HUES48 (cell line): Measurements from ENCODE around the gene SMURF1.

ENCODE experiments used
- H3K27ac ChIP-seq: one replicate; pipeline ENCODE4 v1.7.0; 2013; ENCODE audit warnings: low read depth, low read length, inconsistent platforms
- H3K27me3 ChIP-seq: 2 replicates; pipeline ENCODE4 v1.6.1; 2013; ENCODE audit warnings: mild to moderate bottlenecking, low read length; ENCODE audit not compliant: control insufficient read depth, insufficient read depth
- H3K36me3 ChIP-seq: 2 replicates; pipeline ENCODE4 v1.6.1; 2013; ENCODE audit warnings: low read length; ENCODE audit not compliant: control insufficient read depth, insufficient read depth
- H3K4me1 ChIP-seq: 2 replicates; pipeline ENCODE4 v1.6.1; 2013; ENCODE audit warnings: mild to moderate bottlenecking, low read length; ENCODE audit not compliant: control insufficient read depth, insufficient read depth
- H3K4me3 ChIP-seq: 2 replicates; pipeline ENCODE4 v1.5.1; 2013; ENCODE audit warnings: mild to moderate bottlenecking, low read depth, low read length
- H3K9ac ChIP-seq: 2 replicates; pipeline ENCODE4 v1.6.1; 2013; ENCODE audit warnings: mild to moderate bottlenecking, low read depth, low read length, moderate library complexity
- H3K9me3 ChIP-seq: 2 replicates; pipeline ENCODE4 v1.6.1; 2013; ENCODE audit warnings: low read length; ENCODE audit not compliant: control insufficient read depth, insufficient read depth

The SMURF1 gene

DNA sequence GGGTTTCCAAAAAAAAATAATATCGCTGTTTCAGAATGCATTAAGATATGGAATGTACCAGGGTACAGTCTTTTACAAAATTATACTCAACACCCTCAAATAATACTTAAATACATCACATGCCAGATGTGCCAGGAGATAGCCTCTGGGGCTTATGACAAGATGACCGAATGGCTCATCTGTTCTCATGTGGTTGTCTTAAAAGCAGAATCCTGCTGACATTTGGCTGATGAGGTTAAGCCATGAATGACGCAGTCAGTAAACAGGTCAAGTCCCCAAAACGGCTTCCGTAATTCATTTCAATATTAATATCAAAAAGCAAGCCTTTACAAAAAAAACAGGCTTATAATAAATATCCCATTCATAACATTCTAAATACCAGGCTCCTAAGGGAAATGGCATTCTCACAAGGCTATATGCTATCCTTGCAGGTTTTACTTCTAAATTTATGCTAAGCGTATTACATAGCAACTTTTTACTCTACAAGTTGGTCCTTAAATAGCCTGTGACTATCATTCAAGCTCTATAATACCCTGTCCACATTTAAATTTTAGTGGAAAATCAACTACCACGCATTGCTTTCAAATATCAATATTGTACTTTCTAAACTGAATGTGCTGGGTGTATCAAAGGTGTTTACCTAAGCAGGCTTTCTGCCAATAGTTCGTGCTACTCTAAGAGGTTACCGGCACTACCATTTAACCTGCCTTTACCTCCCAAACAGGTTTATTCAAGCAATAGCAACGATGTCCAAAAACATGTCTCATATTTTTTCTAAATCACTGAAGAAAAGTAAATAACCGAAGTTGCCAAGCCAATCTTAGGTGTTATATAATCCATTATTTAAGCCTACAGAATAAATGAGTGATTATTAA, 15.6 kb downstream of the SMURF1 start:
- H3K27me3 ChIP-seq = no peaks in the 10 kb centered on the region
- no peak overlapping the region for H3K27ac ChIP-seq
- no peak overlapping the region for H3K4me3 ChIP-seq
- no peaks in the 10 kb centered on the region for H3K36me3 ChIP-seq
- no peaks in the 10 kb centered on the region for H3K9me3 ChIP-seq
- H3K9ac ChIP-seq = no peak overlapping the region
- H3K4me1 ChIP-seq = peaks cover 18% of the 10 kb centered on the region

DNA sequence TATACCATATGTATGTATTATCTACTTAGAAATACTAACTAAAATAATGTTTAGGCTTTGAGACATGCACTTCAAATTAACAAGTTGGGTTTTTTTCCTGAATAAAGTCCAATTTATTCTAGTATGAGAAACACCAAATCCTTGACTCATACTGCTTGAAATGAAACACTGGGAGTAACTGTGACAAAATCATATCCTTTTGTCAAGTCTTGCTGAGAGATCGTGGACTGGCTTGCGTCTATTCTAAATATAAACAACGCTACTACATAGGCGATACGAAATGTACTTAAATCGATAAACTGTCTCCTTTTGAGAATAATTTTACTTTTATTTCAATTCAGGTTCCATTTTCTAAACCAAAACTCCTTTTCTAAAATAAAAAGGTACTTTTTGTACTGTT, 16.3 kb downstream of the SMURF1 start:
- Histone ChIP-seq H3K9me3 (no peaks in the 10 kb centered on the region), H3K4me3 (no peak overlapping the region), H3K27me3 (no peaks in the 10 kb centered on the region), H3K9ac (no peak overlapping the region), H3K4me1 (peaks cover 17% of the 10 kb centered on the region), H3K36me3 (no peaks in the 10 kb centered on the region), H3K27ac (no peak overlapping the region)

DNA sequence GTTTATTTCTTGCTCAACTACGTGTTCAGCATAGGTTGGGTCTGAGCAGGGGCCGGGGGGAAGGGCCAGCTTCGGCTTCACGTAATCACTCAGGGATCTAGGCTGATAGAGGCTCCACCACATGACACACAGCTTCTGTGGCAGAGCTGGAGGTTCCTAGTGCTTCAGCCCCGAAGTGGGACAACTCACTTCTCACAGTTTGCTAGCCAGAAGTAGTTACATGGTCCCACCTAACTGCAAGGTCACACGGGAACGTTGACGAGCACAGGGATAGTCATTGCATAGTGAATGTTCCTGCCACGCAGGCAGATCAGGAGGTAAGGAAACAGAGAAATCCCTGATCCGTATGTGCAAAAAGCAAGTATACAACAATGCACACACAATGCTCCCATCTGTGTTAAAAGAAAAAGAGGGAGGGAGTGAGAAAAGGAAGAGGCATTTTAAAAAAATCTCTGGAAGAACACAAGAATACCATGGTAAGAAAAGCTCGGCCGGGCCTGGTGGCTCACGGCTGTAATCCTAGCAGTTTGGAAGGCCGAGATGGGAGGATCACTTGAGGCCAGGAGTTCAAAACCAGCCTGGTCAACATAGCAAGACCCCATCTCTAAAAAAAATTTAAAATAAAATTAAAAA, 16.9 kb downstream of the SMURF1 start:
- H3K4me3 ChIP-seq = no peak overlapping the region
- H3K27ac ChIP-seq = peak overlapping the region; percentile 26
- no peaks in the 10 kb centered on the region for H3K9me3 ChIP-seq
- H3K36me3 ChIP-seq = no peaks in the 10 kb centered on the region
- peaks cover 12% of the 10 kb centered on the region for H3K4me1 ChIP-seq
- no peak overlapping the region for H3K9ac ChIP-seq
- H3K27me3 ChIP-seq = no peaks in the 10 kb centered on the region

DNA sequence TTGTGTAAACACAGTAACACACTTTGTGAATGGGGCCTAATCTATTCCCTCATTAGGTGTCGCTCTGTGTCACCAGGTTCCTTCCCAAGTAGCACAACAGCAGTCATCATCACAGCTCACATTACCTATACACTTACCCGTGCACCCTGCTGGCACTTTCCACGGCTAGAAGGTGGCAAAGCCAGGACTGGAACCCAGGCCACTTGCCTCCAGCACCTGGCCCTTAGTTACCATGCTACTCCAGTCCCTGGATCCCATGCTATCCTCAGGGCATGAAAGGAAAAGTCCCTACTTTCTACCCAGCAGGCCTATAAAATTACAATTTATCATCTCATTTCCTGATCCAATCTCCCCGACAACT, 18.4 kb downstream of the SMURF1 start:
- peaks cover 9% of the 10 kb centered on the region for H3K4me1 ChIP-seq
- H3K27ac ChIP-seq = no peak overlapping the region
- no peak overlapping the region for H3K9ac ChIP-seq
- no peak overlapping the region for H3K4me3 ChIP-seq
- no peaks in the 10 kb centered on the region for H3K27me3 ChIP-seq
- H3K9me3 ChIP-seq = no peaks in the 10 kb centered on the region
- no peaks in the 10 kb centered on the region for H3K36me3 ChIP-seq

DNA sequence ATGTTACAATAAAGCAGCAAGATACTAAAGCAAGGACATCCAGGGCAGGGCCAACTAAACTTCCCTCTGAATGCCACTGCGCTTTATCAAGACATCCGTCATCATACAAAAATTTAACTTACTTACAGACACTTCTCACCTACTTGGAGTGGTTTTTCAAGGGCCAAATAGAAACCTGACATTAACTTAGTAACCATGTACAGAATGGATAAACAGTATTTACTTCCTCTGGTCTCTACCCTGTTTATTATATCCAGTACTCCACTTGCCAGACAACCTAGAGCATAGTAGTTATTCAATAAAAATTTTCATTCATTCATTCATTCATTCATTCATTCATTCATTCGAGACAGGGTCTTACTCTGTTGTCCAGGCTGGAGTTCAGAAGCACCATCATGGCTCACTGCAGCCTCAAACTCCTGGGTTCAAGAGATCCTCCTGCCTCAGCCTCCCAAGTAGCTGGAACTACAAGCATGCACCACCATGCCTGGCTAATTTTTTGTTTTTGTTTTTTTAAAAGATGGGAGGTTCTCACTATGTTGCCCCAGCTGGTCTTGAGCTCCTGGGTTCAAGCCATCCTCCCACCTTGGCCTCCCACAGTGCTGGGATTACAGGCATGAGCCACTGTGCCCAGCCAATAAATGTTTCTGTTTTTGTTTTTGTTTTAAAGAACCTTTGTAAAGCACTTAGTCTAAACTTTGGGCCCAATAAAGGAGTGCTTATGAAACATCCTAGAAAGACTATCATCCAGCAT, 19.0 kb downstream of the SMURF1 start:
- Histone ChIP-seq H3K4me1 (peaks cover 9% of the 10 kb centered on the region), H3K27me3 (no peaks in the 10 kb centered on the region), H3K4me3 (no peak overlapping the region), H3K36me3 (no peaks in the 10 kb centered on the region), H3K27ac (no peak overlapping the region), H3K9me3 (0 out of 2 replicates have a peak, but pooled peaks cover 2% of the 10 kb centered on the region), H3K9ac (no peak overlapping the region)

DNA sequence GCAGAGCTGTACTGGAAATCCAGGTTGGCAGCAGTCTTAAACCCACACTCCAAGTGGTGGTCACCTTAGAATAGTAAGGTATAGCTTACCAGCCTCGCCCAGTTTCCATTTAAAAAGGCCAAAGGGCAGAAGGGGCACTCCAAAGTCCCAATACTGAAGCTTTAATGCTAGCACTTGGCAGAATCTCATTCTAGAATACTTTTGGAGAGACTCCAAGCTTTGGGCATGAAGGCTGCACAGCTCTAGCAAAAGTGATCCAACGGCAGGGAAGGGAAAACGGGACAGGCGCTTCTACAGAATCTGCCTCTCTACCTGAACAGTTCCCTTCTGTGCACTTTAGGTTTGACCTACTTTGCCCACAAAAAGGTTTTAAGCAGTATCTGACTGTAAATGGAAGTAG, 19.7 kb downstream of the SMURF1 start:
- no peak overlapping the region for H3K4me3 ChIP-seq
- 0 out of 2 replicates have a peak, but pooled peaks cover 2% of the 10 kb centered on the region for H3K9me3 ChIP-seq
- no peak overlapping the region for H3K27ac ChIP-seq
- H3K9ac ChIP-seq = no peak overlapping the region
- peaks cover 9% of the 10 kb centered on the region for H3K4me1 ChIP-seq
- no peaks in the 10 kb centered on the region for H3K27me3 ChIP-seq
- no peaks in the 10 kb centered on the region for H3K36me3 ChIP-seq

DNA sequence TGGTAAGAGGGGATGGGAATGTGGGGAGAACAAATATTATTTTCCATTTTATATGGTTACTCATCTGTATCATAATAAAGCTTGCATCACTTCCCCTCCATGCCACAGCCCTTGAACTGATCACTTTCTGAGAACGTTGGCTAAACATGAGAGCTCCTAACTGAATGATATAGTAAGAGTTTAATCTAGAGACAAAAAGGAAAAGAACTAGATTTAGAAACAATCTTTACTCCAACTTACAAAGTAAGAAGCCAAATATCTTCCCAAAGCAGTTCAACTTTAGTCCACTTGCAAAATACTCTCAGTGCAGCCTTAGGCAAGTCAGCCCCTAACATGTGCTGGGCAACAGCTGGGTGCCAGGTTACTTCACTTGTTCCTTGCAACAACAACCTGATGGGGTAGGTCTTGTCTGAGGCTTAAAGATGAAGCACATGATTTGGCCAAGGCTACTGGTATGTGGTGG, 20.3 kb downstream of the SMURF1 start:
- Histone ChIP-seq H3K9me3 (0 out of 2 replicates have a peak, but pooled peaks cover 2% of the 10 kb centered on the region), H3K4me1 (peaks cover 9% of the 10 kb centered on the region), H3K27ac (no peak overlapping the region), H3K9ac (no peak overlapping the region), H3K4me3 (no peak overlapping the region), H3K36me3 (no peaks in the 10 kb centered on the region), H3K27me3 (no peaks in the 10 kb centered on the region)

DNA sequence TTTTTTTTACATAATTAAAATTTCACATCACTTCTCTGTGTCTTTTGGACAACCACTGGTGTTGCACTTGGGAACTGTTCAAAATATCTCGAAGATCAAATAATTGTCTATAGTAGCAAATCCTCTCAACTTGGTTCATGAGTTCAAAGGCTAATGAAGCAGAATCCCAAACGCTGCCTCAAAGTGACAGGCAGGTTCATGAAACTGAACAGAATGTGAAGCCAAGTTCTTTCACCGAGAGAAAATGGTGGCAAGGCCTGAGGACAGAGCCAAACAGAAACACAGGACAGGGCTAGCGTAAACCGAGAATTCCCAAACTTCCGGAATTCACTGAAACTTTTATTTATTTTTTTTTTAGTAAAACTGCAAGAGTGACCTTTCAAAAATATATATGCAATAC, 21.1 kb downstream of the SMURF1 start:
- H3K27me3 ChIP-seq = no peaks in the 10 kb centered on the region
- 0 out of 2 replicates have a peak, but pooled peaks cover 2% of the 10 kb centered on the region for H3K9me3 ChIP-seq
- H3K4me3 ChIP-seq = no peak overlapping the region
- no peaks in the 10 kb centered on the region for H3K36me3 ChIP-seq
- H3K27ac ChIP-seq = no peak overlapping the region
- H3K4me1 ChIP-seq = peaks cover 4% of the 10 kb centered on the region; the same call in 1 of the 2 replicates
- H3K9ac ChIP-seq = no peak overlapping the region

DNA sequence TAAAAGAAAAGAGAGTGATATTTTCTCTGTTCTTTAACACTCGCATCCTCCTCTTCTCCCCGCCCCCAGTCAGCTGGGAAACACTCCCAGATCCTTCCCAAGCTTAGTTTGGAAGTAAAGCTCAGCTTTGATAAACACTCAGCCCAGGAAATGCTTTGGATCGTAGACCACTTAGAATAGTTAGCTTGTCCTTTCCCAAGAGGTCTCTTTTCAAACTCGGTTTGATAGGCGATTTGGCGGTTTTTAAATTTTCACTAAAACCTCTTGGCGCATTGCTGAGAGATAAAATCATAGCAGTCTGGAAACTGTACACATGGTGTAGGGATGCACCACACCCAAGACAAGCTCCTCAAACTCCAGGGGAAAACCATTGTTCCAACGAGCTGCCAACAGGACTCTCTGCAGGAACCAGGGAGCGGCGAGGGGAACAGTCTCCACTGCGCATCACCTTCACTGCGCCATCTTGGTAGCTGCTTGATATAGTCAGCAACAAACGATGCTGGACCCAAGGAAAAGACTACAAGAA, 22.3 kb downstream of the SMURF1 start:
- Histone ChIP-seq H3K36me3 (no peaks in the 10 kb centered on the region), H3K9ac (no peak overlapping the region), H3K27me3 (no peaks in the 10 kb centered on the region), H3K27ac (no peak overlapping the region), H3K4me3 (no peak overlapping the region), H3K4me1 (no peaks in the 10 kb centered on the region), H3K9me3 (0 out of 2 replicates have a peak, but pooled peaks cover 2% of the 10 kb centered on the region)

DNA sequence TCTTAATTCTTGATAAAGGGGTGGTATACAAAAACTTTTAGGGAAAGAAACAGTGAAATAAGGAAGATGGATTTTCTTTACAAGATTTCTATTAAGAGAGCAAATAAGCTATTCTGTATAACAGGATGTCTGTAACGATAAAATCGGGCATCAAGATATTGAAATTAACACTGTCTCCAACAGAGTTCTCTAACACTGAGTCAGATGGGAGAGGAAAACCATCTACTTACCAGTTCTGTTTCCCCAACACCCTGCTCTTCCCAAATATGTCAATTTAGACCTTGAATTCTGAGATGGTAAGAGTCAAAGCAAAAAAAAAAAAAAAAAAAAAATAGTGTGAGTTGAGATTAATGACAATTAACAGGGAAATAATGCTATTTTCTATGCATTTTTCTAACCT, 23.0 kb downstream of the SMURF1 start:
- Histone ChIP-seq H3K4me3 (no peak overlapping the region), H3K27ac (no peak overlapping the region), H3K9me3 (0 out of 2 replicates have a peak, but pooled peaks cover 2% of the 10 kb centered on the region), H3K36me3 (no peaks in the 10 kb centered on the region), H3K4me1 (no peaks in the 10 kb centered on the region), H3K27me3 (no peaks in the 10 kb centered on the region), H3K9ac (no peak overlapping the region)
